GM21825 (cell line): Measurements from ENCODE around the gene ESAM.
"Not testable (repeated sequence)": the region's sequence is repeated elsewhere in the genome, so short reads cannot be mapped to it uniquely, and the experiment has no call there.

Source experiments
- ATAC-seq: cut with Tn5 transposase; IDR thresholded peaks from one replicate; pipeline ENCODE4 v1.9.1; 2021; ENCODE audit warnings: mild to moderate bottlenecking, moderate library complexity; ENCODE audit not compliant: unreplicated experiment

The ESAM gene

GRCh38 chr11:124776865-124777645, 15.0 kb upstream of the ESAM start:
- ATAC-seq: no peak

- not testable (repeated sequence) for ATAC-seq
These were observed 8.9 kb upstream of the ESAM start for GRCh38 chr11:124770959-124771358.

GRCh38 chr11:124769806-124770774, 8.0 kb upstream of the ESAM start:
- no peak for ATAC-seq

- ATAC-seq: no peak
These were observed 6.8 kb upstream of the ESAM start for GRCh38 chr11:124768914-124769313.

GRCh38 chr11:124766156-124766555, 4.1 kb upstream of the ESAM start:
- no peak for ATAC-seq

- no peak for ATAC-seq
These were observed 1.3 kb upstream of the ESAM start for GRCh38 chr11:124763156-124763947.

- ATAC-seq: peak; percentile 7
These were observed 600 bp upstream of the ESAM start for GRCh38 chr11:124762624-124763155.

- no peak for ATAC-seq
These were observed 587 bp downstream of the ESAM start for GRCh38 chr11:124761301-124762104.

GRCh38 chr11:124760806-124761205, 1.3 kb downstream of the ESAM start:
- no peak for ATAC-seq

- ATAC-seq: peak; percentile 28
These were observed 1.9 kb downstream of the ESAM start for GRCh38 chr11:124760205-124760652.

GRCh38 chr11:124759266-124760204, 2.6 kb downstream of the ESAM start:
- peak; percentile 0 for ATAC-seq

GRCh38 chr11:124758355-124759265, 3.5 kb downstream of the ESAM start:
- peak; percentile 52 for ATAC-seq

GRCh38 chr11:124757320-124757719, 4.8 kb downstream of the ESAM start:
- no peak for ATAC-seq

GRCh38 chr11:124756753-124757227, 5.3 kb downstream of the ESAM start:
- no peak for ATAC-seq

GRCh38 chr11:124756033-124756752, 5.9 kb downstream of the ESAM start:
- ATAC-seq: no peak

GRCh38 chr11:124754710-124755109, 7.4 kb downstream of the ESAM start:
- ATAC-seq: no peak

- ATAC-seq: no peak
These were observed 7.8 kb downstream of the ESAM start for GRCh38 chr11:124754309-124754708.
